ENCODE results near the gene LRSAM1. TPM values are rescaled to one million over a fixed set of nuclear protein-coding genes. Genes with fewer than 3 reads are reported as not detected.

LRSAM1 gene
- total RNA-seq, 1 donor from 2014 or later = 14.2 TPM

DNA sequence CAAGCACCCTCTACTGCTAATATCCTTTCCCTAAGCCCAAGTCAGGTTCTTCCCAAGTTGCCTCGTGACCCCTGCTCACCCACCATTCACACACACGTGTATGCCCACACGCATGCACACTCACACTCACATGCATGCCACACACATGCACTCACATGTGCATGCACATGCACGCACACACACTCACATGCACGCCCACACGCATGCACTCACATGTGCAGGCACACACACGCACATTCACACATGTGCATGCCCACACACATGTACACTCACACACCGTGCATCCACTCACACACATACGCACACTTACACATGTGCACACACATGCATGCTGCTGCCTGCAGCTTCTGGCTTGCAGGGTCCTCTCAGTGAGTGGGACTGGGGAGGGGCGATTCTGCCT is 97.9 kb downstream of the LRSAM1 start:
- intact Hi-C loops (cut with micrococcal nuclease) = no loop called here

DNA sequence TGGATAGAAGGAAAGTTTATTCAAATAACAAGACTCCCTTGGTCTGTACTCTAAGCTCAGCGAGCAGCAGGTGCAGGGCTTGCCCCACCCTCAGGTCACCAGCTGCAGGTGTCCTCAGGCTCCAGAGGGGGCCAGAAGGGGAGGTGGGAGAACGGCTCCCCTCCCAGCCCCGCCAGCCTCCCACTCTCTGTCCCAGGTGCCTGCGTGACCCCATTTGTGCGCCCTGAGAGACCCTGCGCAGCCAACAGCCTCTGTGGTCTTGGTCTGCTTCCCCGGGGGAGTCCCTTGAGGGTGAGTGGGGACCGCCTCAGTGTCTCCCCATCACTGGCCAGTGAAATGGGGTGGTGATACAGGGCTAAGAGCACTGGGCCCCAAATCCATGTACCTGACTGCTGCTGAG is 98.4 kb downstream of the LRSAM1 start:
- intact Hi-C loops (cut with micrococcal nuclease) = no loop called here

DNA sequence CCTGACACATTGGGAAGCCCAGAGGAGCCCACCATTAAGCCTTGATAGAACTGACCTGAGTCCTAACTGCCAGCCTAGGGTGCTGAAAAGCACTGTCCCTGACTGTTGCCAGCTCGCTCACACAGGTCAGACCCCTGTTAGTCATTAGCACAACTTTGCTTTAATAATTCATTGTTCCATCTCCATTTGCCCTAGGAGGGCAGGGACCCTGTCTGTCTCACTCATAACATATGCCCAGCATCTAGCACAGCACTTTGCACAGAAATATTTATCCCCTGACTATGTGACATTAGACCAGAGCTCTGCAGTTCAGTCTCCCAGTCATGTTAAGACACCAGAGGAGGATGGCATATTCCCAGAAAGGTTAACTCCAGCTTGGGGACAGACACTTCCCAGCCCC is 99.0 kb downstream of the LRSAM1 start:
- intact Hi-C loops (cut with micrococcal nuclease) = no loop called here

DNA sequence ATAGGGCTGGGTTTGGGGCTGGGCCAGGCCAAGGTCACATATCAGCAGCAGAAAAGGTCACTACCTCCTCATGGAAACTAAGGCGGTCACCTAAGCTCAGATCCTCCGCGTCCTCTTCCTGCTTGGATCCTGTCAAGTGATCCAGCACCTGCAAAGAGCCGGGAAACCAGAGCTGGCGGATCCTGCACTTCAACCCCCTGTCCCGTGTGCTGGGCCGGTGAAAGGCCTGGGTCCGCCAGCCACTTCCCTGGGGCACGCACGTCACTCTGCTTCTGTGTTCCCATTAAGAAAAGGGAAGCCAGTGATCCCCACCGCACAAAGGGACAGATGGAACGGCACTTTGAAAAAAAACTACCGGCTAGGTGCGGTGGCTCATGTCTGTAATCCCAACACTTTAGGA is 99.4 kb downstream of the LRSAM1 start:
- intact Hi-C loops (cut with micrococcal nuclease) = no loop called here

Other genes starting within 250 kb of the LRSAM1 start
- gene GARNL3, start 186.7 kb upstream of the LRSAM1 start, total RNA-seq = 1.0 and 1.8 TPM in 2 replicates
- gene SLC2A8, start 54.3 kb upstream of the LRSAM1 start, total RNA-seq = 6.6 and 6.7 TPM in 2 replicates
- gene ZNF79, start 27.1 kb upstream of the LRSAM1 start, total RNA-seq = 13.3 TPM in 2 replicates
- gene RPL12, start 104 bp upstream of the LRSAM1 start, total RNA-seq = 1,031 and 1,036 TPM in 2 replicates
- gene STXBP1, start 160.8 kb downstream of the LRSAM1 start, total RNA-seq = 23.1 and 23.9 TPM in 2 replicates

Measured in T-helper 2 cell treated with Interferon-gamma antibody and Interleukin-4, amounts not matched to agents 100 ng/mL and 5 ng/mL, for 36 hours (primary cell).